DMS53 (cell line): ENCODE measurements around the gene NUP210L.

Source experiments
- DNase-seq: peaks from one replicate; lab custom pipeline; 2025; lab: John Stamatoyannopoulos, UW

Gene NUP210L

GRCh38 chr1:154154534-154155191 lies at the start of gene NUP210L:
NUP210L (minus strand) TSS chr1:154155073.
- peak; percentile 93 for DNase-seq

GRCh38 chr1:154199563-154199879 lies 44.6 kb upstream of the NUP210L start:
- peak; percentile 63 for DNase-seq

DNA sequence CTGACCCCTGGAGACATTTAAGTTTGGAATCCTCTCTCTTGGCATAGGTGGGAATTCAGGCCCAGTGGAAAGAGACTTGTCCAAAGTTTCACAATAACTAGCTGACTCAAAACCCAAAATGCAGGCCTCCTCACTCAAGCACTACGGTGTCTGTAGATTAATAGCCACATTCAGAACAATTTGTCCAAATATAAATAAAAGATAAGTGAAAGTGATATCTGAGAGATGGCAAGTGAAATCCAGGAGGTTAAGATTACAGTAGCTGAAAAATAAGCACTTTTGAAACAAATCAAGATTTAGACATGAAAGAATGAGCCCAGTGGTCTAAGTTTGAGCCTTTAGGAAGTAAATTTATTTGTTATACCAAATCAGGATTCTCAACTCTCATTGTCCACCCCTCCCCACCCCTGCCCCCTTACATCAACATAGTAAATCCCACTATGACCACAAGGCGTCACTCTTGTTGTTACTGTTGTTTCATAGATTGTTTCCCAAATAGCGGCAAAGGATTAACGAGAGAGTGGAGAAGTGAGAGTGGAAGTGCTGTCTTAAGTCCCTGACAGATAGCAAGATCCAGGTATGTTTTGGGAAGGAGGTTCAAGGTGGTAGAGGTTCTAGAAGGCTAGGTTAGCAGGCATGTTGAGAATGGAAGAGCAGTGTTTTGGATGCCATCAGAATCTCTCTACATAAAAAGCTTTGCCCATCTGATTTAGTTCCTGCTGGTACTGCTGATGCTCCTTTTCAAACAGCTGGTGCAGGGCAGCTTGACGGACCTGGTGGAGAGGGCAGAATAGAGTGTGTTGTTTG lies 44.1 kb upstream of the NUP210L start:
- DNase-seq: peak; percentile 81

GRCh38 chr1:154193821-154194220 lies 38.9 kb upstream of the NUP210L start:
- DNase-seq: peak; percentile 95

GRCh38 chr1:154192476-154192875 lies 37.6 kb upstream of the NUP210L start:
- DNase-seq: no peak

DNA sequence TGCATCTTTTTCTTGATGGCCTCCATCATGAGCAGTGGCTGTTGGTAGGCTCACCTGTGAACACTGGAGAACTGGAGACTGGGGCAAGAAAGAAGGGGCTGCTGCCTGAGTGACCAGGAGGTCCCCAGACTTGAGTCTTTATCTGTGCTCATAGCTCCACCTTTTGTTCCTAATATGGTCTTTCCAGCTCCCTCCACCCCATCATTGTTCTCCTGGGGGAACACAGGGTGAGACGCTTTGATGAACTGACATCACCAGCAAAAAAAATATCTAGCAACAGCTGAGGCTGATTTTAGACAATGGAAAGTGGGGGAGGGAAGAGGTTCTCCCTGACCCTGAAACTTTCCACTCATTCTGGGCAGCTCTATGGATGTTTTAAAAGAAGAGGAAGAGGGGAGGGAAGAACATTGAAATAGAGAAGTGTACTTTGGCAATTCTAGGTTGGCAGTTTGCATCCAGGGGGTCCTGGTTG lies 37.2 kb upstream of the NUP210L start, which contains the start of gene TPM3:
Gene TPM3, minus strand, starts transcription at position 111 of the 472 bp plus-strand sequence. Its CDS starts 82 bp downstream, at position 29.
- DNase-seq: no peak

DNA sequence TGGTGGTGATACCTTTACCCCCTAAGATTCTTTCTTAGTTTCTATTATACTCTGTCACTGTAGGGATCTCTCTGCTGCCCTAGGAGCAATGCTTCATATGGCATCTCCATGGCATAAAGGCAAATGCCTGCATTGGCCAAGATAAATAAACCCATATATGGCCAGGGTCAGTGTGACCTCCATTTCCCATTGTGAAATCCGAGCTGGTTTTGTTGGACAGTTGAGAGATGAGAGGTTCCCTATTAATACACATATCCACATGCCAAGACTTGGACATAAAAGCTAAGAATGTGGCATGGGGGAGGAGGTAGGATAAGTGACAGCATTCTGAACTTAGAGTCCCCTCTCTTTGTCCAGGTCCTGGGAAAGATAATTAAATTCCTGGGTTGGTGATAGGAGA lies 35.7 kb upstream of the NUP210L start:
- peak; percentile 47 for DNase-seq

- DNase-seq: peak; percentile 67
Measured at GRCh38 chr1:154186852-154187501, 32.1 kb upstream of the NUP210L start.

GRCh38 chr1:154186177-154186576 lies 31.3 kb upstream of the NUP210L start:
- DNase-seq: peak; percentile 93

DNA sequence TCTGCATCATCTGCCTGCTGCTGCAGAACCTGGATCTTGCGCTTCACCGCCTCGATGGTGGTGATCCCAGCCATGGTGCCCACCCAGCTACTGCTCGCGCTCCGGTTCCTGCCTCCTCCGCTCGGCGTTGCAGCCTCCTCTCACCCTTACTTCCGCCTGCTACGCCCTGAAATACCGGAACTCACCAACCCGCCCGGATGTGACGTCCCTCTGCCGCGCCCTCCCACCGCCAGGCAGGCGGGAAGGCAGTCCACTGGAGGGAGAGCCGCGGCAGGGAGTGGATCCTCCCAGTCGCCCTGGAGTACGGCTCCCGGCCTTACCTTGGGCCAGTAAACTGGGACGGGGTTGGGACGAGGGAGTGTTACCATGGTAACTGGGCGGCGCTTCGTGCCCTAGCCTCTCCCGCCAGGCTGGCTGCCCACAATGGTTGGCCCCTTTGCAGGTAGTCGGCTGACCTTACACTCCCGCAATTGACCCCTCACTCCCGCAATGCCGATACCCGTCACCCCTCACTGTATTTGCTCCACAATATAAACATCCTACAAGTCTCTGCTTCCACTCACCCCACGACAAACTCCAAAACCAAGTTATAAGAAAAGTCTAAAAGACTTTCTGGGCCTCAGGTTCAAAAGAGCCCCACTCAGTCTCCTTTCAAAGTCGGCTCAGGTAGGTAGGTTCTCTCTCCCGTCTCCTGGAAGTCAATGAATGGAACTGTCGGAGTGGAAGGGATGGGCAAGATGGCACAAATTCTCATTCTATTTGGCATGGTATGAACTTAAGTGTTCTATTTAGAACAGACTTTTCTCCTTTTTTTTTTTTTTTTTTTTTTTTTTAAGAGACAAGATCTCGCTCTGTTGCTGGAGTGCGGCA lies 28.4 kb upstream of the NUP210L start:
- peak; percentile 100 for DNase-seq

DNA sequence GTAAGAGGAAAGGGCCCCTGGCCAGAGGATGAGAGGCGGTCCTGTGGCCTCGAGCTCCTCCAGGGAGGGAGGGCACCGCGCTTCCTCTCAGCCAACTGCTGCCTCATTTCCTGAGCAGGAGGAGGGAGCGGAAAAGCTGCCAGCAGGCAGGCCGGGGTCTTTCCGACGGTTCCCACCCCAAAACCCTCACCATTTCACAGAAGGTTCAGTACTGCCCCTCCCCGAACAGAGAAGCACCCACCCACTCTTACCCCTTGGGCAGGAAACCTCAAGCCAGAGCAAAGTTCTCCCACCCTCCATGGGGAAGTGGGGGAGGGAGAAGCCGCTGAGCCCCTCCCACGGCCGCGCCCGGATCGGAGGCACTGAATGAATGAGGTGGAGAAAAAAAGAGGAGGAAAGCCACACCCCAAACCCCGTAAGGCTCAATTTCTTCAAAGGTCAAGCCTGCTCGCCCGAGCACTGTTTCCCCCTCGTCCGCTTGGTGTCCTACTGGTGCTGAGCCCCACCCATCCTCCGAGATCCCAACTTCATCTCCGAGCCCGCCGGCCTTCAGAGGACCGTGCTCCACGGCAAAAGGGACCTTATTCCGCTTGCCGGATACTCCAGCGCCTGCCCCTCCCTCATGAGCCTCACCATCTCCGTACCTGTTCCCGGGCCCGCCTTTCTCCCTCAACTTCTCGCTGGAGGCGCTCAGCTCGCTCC lies 27.6 kb upstream of the NUP210L start:
- DNase-seq: peak; percentile 78

DNA sequence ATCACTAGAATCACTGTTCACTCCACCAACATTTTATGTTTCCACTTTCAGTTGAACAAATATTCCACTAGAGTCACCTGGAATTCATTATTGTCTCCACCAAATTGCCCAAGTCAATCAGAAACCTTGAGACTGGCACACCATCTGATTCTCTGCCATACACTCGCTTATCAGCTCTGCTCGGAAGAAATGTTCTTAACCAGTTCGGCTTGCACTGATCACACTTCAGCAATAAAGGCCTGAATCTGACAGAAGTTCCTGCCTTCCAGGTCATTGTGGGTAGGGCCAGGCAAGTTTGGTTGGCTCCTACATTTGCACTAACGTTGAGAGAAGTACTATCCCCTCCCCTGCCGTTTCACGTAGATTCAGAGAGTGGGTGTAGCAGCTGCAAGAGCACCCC lies 27.1 kb upstream of the NUP210L start:
- DNase-seq: no peak

DNA sequence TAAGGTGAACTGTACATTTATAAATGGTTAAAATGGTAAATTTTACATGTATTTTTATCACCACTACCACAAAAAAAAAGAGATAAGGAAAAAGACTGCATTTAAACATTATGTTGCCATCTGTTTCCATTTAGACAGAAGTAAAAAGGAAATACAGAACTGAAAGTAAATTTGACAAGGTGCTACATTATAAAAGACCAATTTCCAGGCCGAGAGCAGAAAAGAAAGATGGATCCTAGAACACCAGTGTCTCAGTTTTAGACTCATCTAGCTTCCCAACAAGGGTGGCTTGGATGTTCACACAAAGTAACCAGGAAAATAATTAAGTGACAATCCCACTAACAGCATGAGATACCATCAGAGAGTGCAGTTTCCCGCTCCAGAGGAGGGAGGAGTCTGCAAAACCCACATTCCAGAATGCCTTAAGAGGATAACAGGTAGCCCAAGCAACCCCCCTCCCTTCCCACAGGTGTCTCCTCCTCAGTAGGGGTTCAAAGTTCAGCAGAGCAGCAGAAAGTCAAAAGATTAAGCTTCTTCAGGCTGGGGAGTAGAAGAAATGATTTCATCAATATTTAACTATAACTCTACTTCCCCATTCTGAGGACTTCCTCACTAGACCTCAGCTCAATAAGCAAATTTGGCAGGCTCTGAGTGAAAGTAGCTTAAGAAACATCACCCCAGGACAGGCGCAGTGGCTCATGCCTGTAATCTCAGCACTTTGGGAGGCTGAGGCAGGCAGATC lies 25.2 kb upstream of the NUP210L start:
- DNase-seq: no peak

GRCh38 chr1:154178911-154179811 lies 24.3 kb upstream of the NUP210L start:
- no peak for DNase-seq

GRCh38 chr1:154178013-154178412 lies 23.1 kb upstream of the NUP210L start:
- DNase-seq: no peak

- DNase-seq: no peak
Measured at GRCh38 chr1:154176337-154176736, 21.5 kb upstream of the NUP210L start.

DNA sequence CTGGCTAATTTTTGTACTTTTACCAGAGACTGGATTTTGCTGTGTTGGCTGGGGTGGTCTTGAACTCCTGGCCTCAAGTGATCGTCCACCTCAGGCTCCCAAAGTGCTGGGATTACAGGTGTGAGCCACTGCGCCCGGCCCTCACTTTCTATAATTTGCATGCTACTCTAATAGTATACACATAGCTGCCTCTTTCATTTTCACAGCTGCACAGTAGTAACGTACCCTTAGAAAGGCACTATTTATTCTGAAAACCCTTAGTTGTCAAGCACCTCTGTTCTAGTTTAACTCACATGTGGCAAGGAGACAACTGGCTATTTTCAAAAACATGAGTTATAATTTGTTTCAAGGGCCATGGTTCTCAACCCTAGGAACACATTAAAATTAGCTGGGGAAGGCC lies 19.8 kb upstream of the NUP210L start:
- DNase-seq: no peak

DNA sequence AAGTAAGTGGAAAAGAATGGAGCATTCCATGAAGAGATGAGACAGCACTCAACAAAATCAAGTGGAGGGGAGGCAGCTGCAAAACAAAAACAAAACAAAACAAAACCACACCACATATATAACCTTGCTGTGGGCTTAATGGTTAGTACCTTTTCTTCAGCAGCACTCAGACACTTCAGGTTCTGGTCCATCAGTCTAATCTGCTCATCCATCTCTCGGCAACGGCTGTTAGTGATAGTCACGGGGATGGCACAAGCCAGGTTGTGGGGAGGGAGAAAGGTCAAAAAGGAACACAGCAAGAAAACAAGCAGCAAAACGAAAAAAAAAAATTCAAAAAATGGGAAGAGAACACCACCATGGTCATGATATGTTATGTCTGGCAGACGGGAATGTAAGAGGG lies 17.0 kb upstream of the NUP210L start:
- DNase-seq: no peak

DNA sequence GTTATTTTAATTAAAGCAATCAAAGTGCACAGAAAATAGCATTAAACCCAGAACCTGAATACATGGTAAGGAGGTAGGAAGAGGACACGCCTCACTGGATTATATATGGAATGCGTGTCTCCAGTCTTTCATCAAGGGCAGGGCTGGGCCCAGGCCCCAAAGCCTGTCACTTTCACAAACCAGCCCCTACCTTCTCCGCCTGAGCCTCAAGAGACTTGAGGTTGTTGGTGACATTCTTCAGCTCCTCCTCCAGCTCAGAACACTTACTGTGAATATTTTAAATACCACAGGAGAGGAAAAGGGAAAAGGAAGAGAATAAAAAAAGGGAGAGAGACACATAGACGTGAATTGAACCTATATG lies 16.3 kb upstream of the NUP210L start:
- no peak for DNase-seq
